Astrocyte (in vitro differentiated cells and primary cell): Measurements from ENCODE around the gene ZBTB17. TPM values are rescaled to one million over a fixed set of nuclear protein-coding genes. Genes with fewer than 3 reads are reported as not detected.
"Not testable (repeated sequence)": the region's sequence is repeated elsewhere in the genome, so short reads cannot be mapped to it uniquely, and the experiment has no call there.

Experiments used
- DNase-seq: peaks from one replicate; pipeline ENCODE4 v3.0.0-alpha.2; 2010; ENCODE audit warnings: low read depth
- FAIRE-seq: peaks from 2 replicates; lab custom pipeline; 2011; peaks lifted over from hg19 to GRCh38; lab: Jason Lieb, UNC
- H2AFZ ChIP-seq: 2 replicates; pipeline ENCODE4 v1.6.0; 2012; ENCODE audit warnings: low read depth, low read length, inconsistent platforms
- H3K27ac ChIP-seq: 2 replicates; pipeline ENCODE4 v1.5.1; 2011; ENCODE audit warnings: low read depth, low read length, inconsistent platforms
- H3K27me3 ChIP-seq: 2 replicates; pipeline ENCODE4 v1.6.0; 2011; ENCODE audit warnings: low read length, inconsistent platforms; ENCODE audit not compliant: insufficient read depth
- H3K36me3 ChIP-seq: 2 replicates; pipeline ENCODE4 v1.5.1; 2011; ENCODE audit warnings: low read length, inconsistent platforms; ENCODE audit not compliant: insufficient read depth
- H3K4me1 ChIP-seq: 2 replicates; pipeline ENCODE4 v1.5.1; 2011; ENCODE audit warnings: low read length, inconsistent platforms; ENCODE audit not compliant: insufficient read depth
- H3K4me2 ChIP-seq: 2 replicates; pipeline ENCODE4 v1.6.0; 2012; ENCODE audit warnings: low read length, inconsistent platforms
- H3K4me3 ChIP-seq: 2 replicates; pipeline ENCODE4 v1.5.1; 2011; ENCODE audit warnings: low read depth, mild to moderate bottlenecking, low read length, inconsistent platforms; ENCODE audit not compliant: insufficient read depth
- H3K79me2 ChIP-seq: 2 replicates; pipeline ENCODE4 v1.6.0; 2012; ENCODE audit warnings: mild to moderate bottlenecking, low read length, inconsistent platforms; ENCODE audit not compliant: insufficient read depth
- H3K9ac ChIP-seq: 2 replicates; pipeline ENCODE4 v1.6.0; 2012; ENCODE audit warnings: mild to moderate bottlenecking, low read length, inconsistent platforms
- H3K9me3 ChIP-seq: 2 replicates; pipeline ENCODE4 v1.5.1; 2012; ENCODE audit warnings: low read depth, mild to moderate bottlenecking, low read length, inconsistent platforms; ENCODE audit not compliant: insufficient read depth
- H4K20me1 ChIP-seq: 2 replicates; pipeline ENCODE4 v1.6.0; 2012; ENCODE audit warnings: low read length, inconsistent platforms; ENCODE audit not compliant: insufficient read depth
- H3K27ac Mint-ChIP-seq: one replicate; pipeline ENCODE4 v1.8.0; 2021; ENCODE audit warnings: mild to moderate bottlenecking, mixed read lengths; ENCODE audit not compliant: unreplicated experiment
- H3K27me3 Mint-ChIP-seq: one replicate; pipeline ENCODE4 v1.8.0; 2021; ENCODE audit warnings: low read depth, mixed read lengths; ENCODE audit not compliant: unreplicated experiment
- H3K36me3 Mint-ChIP-seq: one replicate; pipeline ENCODE4 v1.8.0; 2021; ENCODE audit warnings: low read depth, mixed read lengths; ENCODE audit not compliant: unreplicated experiment
- H3K4me1 Mint-ChIP-seq: one replicate; pipeline ENCODE4 v1.8.0; 2021; ENCODE audit warnings: low read depth, mixed read lengths; ENCODE audit not compliant: unreplicated experiment
- H3K4me3 Mint-ChIP-seq: one replicate; pipeline ENCODE4 v1.8.0; 2021; ENCODE audit warnings: mild to moderate bottlenecking, moderate library complexity, mixed read lengths; ENCODE audit not compliant: unreplicated experiment
- H3K9me3 Mint-ChIP-seq: one replicate; pipeline ENCODE4 v1.8.0; 2021; ENCODE audit warnings: mild to moderate bottlenecking, mixed read lengths; ENCODE audit not compliant: unreplicated experiment
- EZH2 ChIP-seq: IDR thresholded peaks from 2 replicates; pipeline ENCODE4 v1.6.1; 2012; ENCODE audit warnings: mild to moderate bottlenecking, low read length, inconsistent platforms; ENCODE audit not compliant: insufficient read depth
- total RNA-seq: library from RNA; stranded (reverse); gene quantifications from 2 replicates; pipeline ENCODE4 v1.2.1, GENCODE V29; 2021
- TF ChIP-seq, protein P1 (sequence below): IDR thresholded peaks from 2 replicates; pipeline ENCODE4 v1.5.1; 2011; ENCODE audit warnings: low read depth, mild to moderate bottlenecking, inconsistent platforms, low read length, moderate library complexity; ENCODE audit not compliant: insufficient read depth

Gene ZBTB17
- total RNA-seq, 1 donor from 2014 or later = 28.1 TPM

DNA sequence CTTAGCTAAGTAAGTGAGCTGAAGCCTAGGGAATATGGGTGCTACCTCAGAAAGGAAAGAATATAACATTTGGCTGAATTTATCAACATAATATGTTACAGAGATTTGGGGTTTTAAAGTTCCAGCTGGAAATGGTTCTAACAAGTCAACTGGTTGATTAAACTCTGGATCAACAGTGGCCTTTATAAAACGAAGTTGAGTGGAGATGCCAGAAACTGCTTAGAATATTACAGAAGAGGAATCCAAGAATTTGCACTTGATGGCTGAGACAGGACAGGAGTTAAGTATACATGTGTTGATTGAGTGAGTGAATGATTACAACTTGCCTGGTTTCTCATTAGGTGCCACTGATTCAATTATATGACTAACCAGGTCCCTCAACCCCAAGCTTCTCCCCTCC, 7.4 kb upstream of the ZBTB17 start:
- Histone ChIP-seq H2AFZ (no peak overlapping the region), H3K4me3 (no peak overlapping the region), H4K20me1 (no peaks in the 10 kb centered on the region), H3K27me3 (no peaks in the 10 kb centered on the region), H3K9ac (no peak overlapping the region), H3K27ac (no peak overlapping the region), H3K4me1 (no peaks in the 10 kb centered on the region), H3K9me3 (peaks cover 7% of the 10 kb centered on the region), H3K79me2 (no peaks in the 10 kb centered on the region), H3K36me3 (no peaks in the 10 kb centered on the region), H3K4me2 (no peak overlapping the region)
- FAIRE-seq (no peak), DNase-seq (no peak)
- TF ChIP-seq EZH2 = no peak
- TF ChIP-seq, protein P1, sequence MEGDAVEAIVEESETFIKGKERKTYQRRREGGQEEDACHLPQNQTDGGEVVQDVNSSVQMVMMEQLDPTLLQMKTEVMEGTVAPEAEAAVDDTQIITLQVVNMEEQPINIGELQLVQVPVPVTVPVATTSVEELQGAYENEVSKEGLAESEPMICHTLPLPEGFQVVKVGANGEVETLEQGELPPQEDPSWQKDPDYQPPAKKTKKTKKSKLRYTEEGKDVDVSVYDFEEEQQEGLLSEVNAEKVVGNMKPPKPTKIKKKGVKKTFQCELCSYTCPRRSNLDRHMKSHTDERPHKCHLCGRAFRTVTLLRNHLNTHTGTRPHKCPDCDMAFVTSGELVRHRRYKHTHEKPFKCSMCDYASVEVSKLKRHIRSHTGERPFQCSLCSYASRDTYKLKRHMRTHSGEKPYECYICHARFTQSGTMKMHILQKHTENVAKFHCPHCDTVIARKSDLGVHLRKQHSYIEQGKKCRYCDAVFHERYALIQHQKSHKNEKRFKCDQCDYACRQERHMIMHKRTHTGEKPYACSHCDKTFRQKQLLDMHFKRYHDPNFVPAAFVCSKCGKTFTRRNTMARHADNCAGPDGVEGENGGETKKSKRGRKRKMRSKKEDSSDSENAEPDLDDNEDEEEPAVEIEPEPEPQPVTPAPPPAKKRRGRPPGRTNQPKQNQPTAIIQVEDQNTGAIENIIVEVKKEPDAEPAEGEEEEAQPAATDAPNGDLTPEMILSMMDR = no peak
- peaks cover 13% of the 10 kb centered on the region for H3K27me3 Mint-ChIP-seq
- H3K4me1 Mint-ChIP-seq = no peaks in the 10 kb centered on the region
- H3K9me3 Mint-ChIP-seq = peaks cover 10% of the 10 kb centered on the region
- no peaks in the 10 kb centered on the region for H3K36me3 Mint-ChIP-seq
- H3K27ac Mint-ChIP-seq = no peak overlapping the region
- H3K4me3 Mint-ChIP-seq = no peak overlapping the region

GRCh38 chr1:15981679-15982078, 5.8 kb upstream of the ZBTB17 start:
- Histone ChIP-seq H2AFZ (no peak overlapping the region), H3K79me2 (no peaks in the 10 kb centered on the region), H3K4me3 (no peak overlapping the region), H3K27me3 (no peaks in the 10 kb centered on the region), H4K20me1 (no peaks in the 10 kb centered on the region), H3K9ac (no peak overlapping the region), H3K9me3 (peaks cover 7% of the 10 kb centered on the region), H3K4me2 (no peak overlapping the region), H3K36me3 (no peaks in the 10 kb centered on the region), H3K4me1 (no peaks in the 10 kb centered on the region), H3K27ac (no peak overlapping the region)
- Mint-ChIP-seq H3K27me3 (peaks cover 11% of the 10 kb centered on the region), H3K36me3 (no peaks in the 10 kb centered on the region), H3K4me1 (no peaks in the 10 kb centered on the region), H3K9me3 (peaks cover 10% of the 10 kb centered on the region), H3K27ac (no peak overlapping the region), H3K4me3 (no peak overlapping the region)
- no peak for FAIRE-seq
- DNase-seq = no peak
- no peak for TF ChIP-seq EZH2
- TF ChIP-seq, protein P1 = no peak

GRCh38 chr1:15977947-15978346, 2.0 kb upstream of the ZBTB17 start:
- H3K4me1 ChIP-seq, H3K27me3 ChIP-seq, H3K27ac ChIP-seq, H3K9ac ChIP-seq, H3K27me3 Mint-ChIP-seq, H3K36me3 Mint-ChIP-seq, H3K27ac Mint-ChIP-seq, H3K9me3 ChIP-seq, FAIRE-seq, DNase-seq, H3K36me3 ChIP-seq, H3K4me3 ChIP-seq, H3K9me3 Mint-ChIP-seq, H3K4me1 Mint-ChIP-seq, H2AFZ ChIP-seq, H3K4me3 Mint-ChIP-seq, H3K4me2 ChIP-seq: not testable (repeated sequence)
- peaks cover 22% of the 10 kb centered on the region for H4K20me1 ChIP-seq
- H3K79me2 ChIP-seq = peaks cover 29% of the 10 kb centered on the region
